CD4-positive, alpha-beta T cell (primary cell): ENCODE measurements around the gene SKAP1. TPM values are rescaled to one million over a fixed set of nuclear protein-coding genes. Genes with fewer than 3 reads are reported as not detected.

Experiments used
- ATAC-seq: fragments of 200-7000 bp; cut with Tn5 transposase; one replicate; pipeline ENCODE4 v1.10.0; 2022; ENCODE audit warnings: mild to moderate bottlenecking; ENCODE audit not compliant: poor library complexity
- CTCF ChIA-PET: fragments of 350-600 bp; sonication (Branson Sonifier 250); formaldehyde crosslinking; loops from one replicate; lab custom pipeline; 2021; ENCODE audit warnings: antibody characterized with exemption, inconsistent platforms; lab: Charles Lee
- POLR2A ChIA-PET: fragments of 350-600 bp; sonication (Branson Sonifier 250); formaldehyde crosslinking; loops from one replicate; lab custom pipeline; 2021; ENCODE audit warnings: antibody characterized with exemption, inconsistent platforms; lab: Charles Lee
- DNase-seq, 14 experiments: peaks; one replicate each; pipeline ENCODE4 v3.0.0-alpha.2; 2013 to 2020; ENCODE audit warnings: mixed read lengths in 2 of 14
- H3K27ac ChIP-seq, 2 donors: one replicate each; pipeline versions ENCODE4 v1.5.1 to v1.7.0; 2013; ENCODE audit warnings: low read length in 2 of 2, low read depth in 1 of 2, mild to moderate bottlenecking in 1 of 2
- H3K27me3 ChIP-seq, 2 experiments: 1 replicate in 1 of 2; 2 replicates in 1 of 2; pipeline versions ENCODE4 v1.6.1 to v1.7.0; 2013; ENCODE audit warnings: low read length in 2 of 2, control low read depth in 1 of 2, mild to moderate bottlenecking in 1 of 2, moderate library complexity in 1 of 2; ENCODE audit not compliant: insufficient read depth in 2 of 2, control insufficient read depth in 1 of 2
- H3K36me3 ChIP-seq: one replicate; pipeline ENCODE4 v1.6.1; 2013; ENCODE audit warnings: low read length, control low read depth; ENCODE audit not compliant: insufficient read depth
- H3K4me1 ChIP-seq: one replicate; pipeline ENCODE4 v1.6.1; 2013; ENCODE audit warnings: low read length, control low read depth; ENCODE audit not compliant: insufficient read depth
- H3K4me3 ChIP-seq: one replicate; pipeline ENCODE4 v1.5.1; 2013; ENCODE audit warnings: mild to moderate bottlenecking, low read length, moderate library complexity
- H3K9me3 ChIP-seq, 2 experiments: 1 replicate in 1 of 2; 2 replicates in 1 of 2; pipeline versions ENCODE4 v1.6.1 to v1.7.0; 2013; ENCODE audit warnings: low read length in 2 of 2, mild to moderate bottlenecking in 2 of 2, control low read depth in 1 of 2, moderate library complexity in 1 of 2; ENCODE audit not compliant: control insufficient read depth in 1 of 2, insufficient read depth in 1 of 2
- H3K27ac Mint-ChIP-seq: one replicate; pipeline ENCODE4 v1.8.0; 2020; ENCODE audit warnings: mixed read lengths
- H3K27me3 Mint-ChIP-seq: one replicate; pipeline ENCODE4 v1.8.0; 2021; ENCODE audit warnings: mixed read lengths
- H3K36me3 Mint-ChIP-seq: one replicate; pipeline ENCODE4 v1.8.0; 2021; ENCODE audit warnings: low read depth, mixed read lengths
- H3K4me1 Mint-ChIP-seq: one replicate; pipeline ENCODE4 v1.8.0; 2021; ENCODE audit warnings: low read depth, mixed read lengths
- H3K4me3 Mint-ChIP-seq: one replicate; pipeline ENCODE4 v1.8.0; 2020; ENCODE audit warnings: mild to moderate bottlenecking, mixed read lengths
- H3K9me3 Mint-ChIP-seq: one replicate; pipeline ENCODE4 v1.8.0; 2020; ENCODE audit warnings: mixed read lengths
- CTCF ChIP-seq: fragments of 200-600 bp; IDR thresholded peaks from one replicate; pipeline ENCODE4 v1.8.0; 2022; ENCODE audit warnings: antibody characterized with exemption, mild to moderate bottlenecking
- intact Hi-C, 2 experiments: fragments of 100-400 bp; cut with DNase I in 1 of 2; cut with micrococcal nuclease in 1 of 2; formaldehyde crosslinking; loops; one replicate each; pipeline versions ENCODE4 v1.15.1 to v1.9.0; 2023 to 2025; cut with DNase I, micrococcal nuclease
- total RNA-seq, 174 experiments: library from RNA in 2 of 174; stranded (reverse) in 2 of 174; gene quantifications; one replicate each; pipeline ENCODE4 v1.2.3 and lab custom pipeline; 2021 to 2026

The SKAP1 gene
- total RNA-seq, 2 experiments from 2014 or later = 92.0 to 95.1 TPM

DNA sequence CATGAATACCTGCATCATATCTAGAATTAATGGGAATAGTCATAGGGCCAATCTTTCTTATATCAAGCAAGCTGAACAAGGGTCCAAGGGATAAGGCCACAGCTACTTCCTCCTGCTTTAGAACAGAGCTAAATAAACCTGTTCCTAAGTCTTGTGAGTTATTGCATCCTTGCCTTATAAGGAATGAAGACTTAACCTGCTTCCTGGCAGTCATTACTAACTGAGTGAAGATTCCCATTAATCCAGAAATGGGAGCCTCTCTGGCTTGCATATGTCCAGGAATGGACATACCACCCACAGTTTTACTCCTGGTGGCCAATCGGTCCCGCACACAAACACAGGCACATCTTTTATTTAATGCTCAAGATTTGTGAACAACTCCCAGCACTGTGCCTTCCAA lies 35.9 kb upstream of the SKAP1 start:
- H3K27me3 ChIP-seq = no peaks in the 10 kb centered on the region
- DNase-seq (no peak), ATAC-seq (no peak)
- no peaks in the 10 kb centered on the region for H3K36me3 ChIP-seq
- ChIA-PET POLR2A (no interaction called here), CTCF (interaction anchor here (1.1 to 1.2 kb wide), 2 partner anchors 9 to 27 kb away, joined by 4 to 5 read pairs; no protein-coding TSS in a partner anchor)
- no peaks in the 10 kb centered on the region for H3K9me3 ChIP-seq
- Mint-ChIP-seq H3K4me1 (no peaks in the 10 kb centered on the region), H3K27ac (no peak overlapping the region), H3K9me3 (no peaks in the 10 kb centered on the region), H3K4me3 (no peak overlapping the region), H3K36me3 (no peaks in the 10 kb centered on the region), H3K27me3 (no peaks in the 10 kb centered on the region)
- no peak overlapping the region for H3K4me3 ChIP-seq
- H3K4me1 ChIP-seq = no peaks in the 10 kb centered on the region
- no peak for TF ChIP-seq CTCF
- no peak overlapping the region for H3K27ac ChIP-seq
- intact Hi-C loops = no loop called here

DNA sequence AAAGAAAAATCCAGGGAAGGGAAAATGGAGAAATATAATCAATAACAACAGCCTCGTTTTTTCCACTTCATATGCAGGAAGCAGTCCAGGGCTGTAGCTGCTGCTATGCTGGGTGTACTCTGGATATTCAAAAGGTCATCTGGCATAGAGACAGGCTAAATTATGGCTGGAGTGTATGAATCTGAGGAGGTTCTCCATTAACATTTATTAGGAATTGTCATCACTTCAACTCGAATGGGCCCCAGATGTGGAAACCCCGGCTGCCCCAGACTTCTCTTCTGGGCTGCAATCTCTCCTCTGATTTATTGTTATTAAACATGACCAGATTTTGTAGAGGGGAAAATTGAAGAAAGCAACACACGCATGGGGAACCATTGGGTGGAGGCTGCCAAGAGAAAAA lies 33.5 kb upstream of the SKAP1 start:
- peaks cover 11% of the 10 kb centered on the region for H3K4me1 Mint-ChIP-seq

GRCh38 chr17:48462946-48463345 lies 32.9 kb upstream of the SKAP1 start:
- Mint-ChIP-seq H3K9me3 (no peaks in the 10 kb centered on the region), H3K36me3 (no peaks in the 10 kb centered on the region), H3K27me3 (no peaks in the 10 kb centered on the region), H3K4me3 (no peak overlapping the region), H3K27ac (no peak overlapping the region), H3K4me1 (peaks cover 11% of the 10 kb centered on the region)
- Histone ChIP-seq H3K4me1 (no peaks in the 10 kb centered on the region), H3K36me3 (no peaks in the 10 kb centered on the region), H3K27ac (no peak overlapping the region), H3K4me3 (no peak overlapping the region), H3K27me3 (no peaks in the 10 kb centered on the region), H3K9me3 (no peaks in the 10 kb centered on the region)
- TF ChIP-seq CTCF = no peak
- ChIA-PET CTCF (no interaction called here), POLR2A (no interaction called here)
- ATAC-seq (no peak), DNase-seq (no peak)
- intact Hi-C loops = no loop called here

More for the DNA sequence above, 33.5 kb upstream of the SKAP1 start:
- ATAC-seq (no peak), DNase-seq (no peak)
- Mint-ChIP-seq H3K27ac (no peak overlapping the region), H3K4me3 (no peak overlapping the region), H3K36me3 (no peaks in the 10 kb centered on the region), H3K9me3 (no peaks in the 10 kb centered on the region), H3K27me3 (no peaks in the 10 kb centered on the region)
- H3K9me3 ChIP-seq = no peaks in the 10 kb centered on the region
- no peak for TF ChIP-seq CTCF
- H3K4me1 ChIP-seq = no peaks in the 10 kb centered on the region
- CTCF ChIA-PET = no interaction called here
- POLR2A ChIA-PET = no interaction called here
- H3K4me3 ChIP-seq = no peak overlapping the region
- intact Hi-C loops = no loop called here
- no peaks in the 10 kb centered on the region for H3K36me3 ChIP-seq
- H3K27ac ChIP-seq = no peak overlapping the region
- H3K27me3 ChIP-seq = no peaks in the 10 kb centered on the region
